GM23248 (cell line): Measurements from ENCODE around the gene RASGEF1C. TPM values are rescaled to one million over a fixed set of nuclear protein-coding genes. Genes with fewer than 3 reads are reported as not detected.

Experiments
- DNase-seq: peaks from one replicate; pipeline ENCODE4 v3.0.0-alpha.2; 2015
- H2AFZ ChIP-seq: fragments of 200-600 bp; sonication (generic); 2 replicates; pipeline ENCODE4 v1.6.1; 2016; ENCODE audit warnings: antibody characterized with exemption
- H3F3A ChIP-seq: fragments of 200-600 bp; sonication (generic); 2 replicates; pipeline ENCODE4 v1.6.1; 2016; ENCODE audit warnings: mild to moderate bottlenecking, antibody characterized with exemption, mixed run types; ENCODE audit not compliant: insufficient read depth
- H3K27ac ChIP-seq: fragments of 200-600 bp; sonication (generic); 2 replicates; pipeline ENCODE4 v1.5.1; 2016; ENCODE audit warnings: mild to moderate bottlenecking
- H3K27me3 ChIP-seq: fragments of 200-600 bp; sonication (generic); replicated peaks from 2 replicates; pipeline ENCODE4 v1.6.1; 2016; ENCODE audit warnings: mild to moderate bottlenecking; ENCODE audit not compliant: insufficient read depth
- H3K36me3 ChIP-seq: fragments of 200-600 bp; sonication (generic); 2 replicates; pipeline ENCODE4 v1.6.1; 2016; ENCODE audit warnings: low read depth, mild to moderate bottlenecking
- H3K4me1 ChIP-seq: fragments of 200-600 bp; sonication (generic); 2 replicates; pipeline ENCODE4 v1.6.1; 2016; ENCODE audit warnings: mild to moderate bottlenecking; ENCODE audit not compliant: insufficient read depth
- H3K4me2 ChIP-seq: fragments of 200-600 bp; sonication (generic); one replicate; pipeline ENCODE4 v1.6.1; 2016; ENCODE audit warnings: mild to moderate bottlenecking; ENCODE audit not compliant: unreplicated experiment
- H3K4me3 ChIP-seq: fragments of 200-600 bp; sonication (generic); 2 replicates; pipeline ENCODE4 v1.5.1; 2016; ENCODE audit warnings: mild to moderate bottlenecking
- H3K79me2 ChIP-seq: fragments of 200-600 bp; sonication (generic); 2 replicates; pipeline ENCODE4 v1.6.1; 2016; ENCODE audit warnings: mild to moderate bottlenecking; ENCODE audit not compliant: insufficient read depth
- H3K9ac ChIP-seq: fragments of 200-600 bp; sonication (generic); 2 replicates; pipeline ENCODE4 v1.6.1; 2016; ENCODE audit warnings: mild to moderate bottlenecking
- H3K9me2 ChIP-seq: fragments of 200-600 bp; sonication (generic); 2 replicates; pipeline ENCODE4 v1.6.1; 2016; ENCODE audit warnings: mixed run types, mild to moderate bottlenecking, moderate library complexity; ENCODE audit not compliant: insufficient read depth
- H3K9me3 ChIP-seq: fragments of 200-600 bp; sonication (generic); one replicate; pipeline ENCODE4 v1.6.1; 2017; ENCODE audit warnings: low read depth
- H4K20me1 ChIP-seq: fragments of 200-600 bp; sonication (generic); 2 replicates; pipeline ENCODE4 v1.6.0; 2016; ENCODE audit not compliant: insufficient read depth
- EZH2 ChIP-seq: fragments of 200-600 bp; sonication (generic); IDR thresholded peaks from 2 replicates; pipeline ENCODE4 v1.6.1; 2018; ENCODE audit warnings: antibody characterized with exemption, mild to moderate bottlenecking; ENCODE audit not compliant: insufficient read depth, poor library complexity, severe bottlenecking
- EZH2phosphoT487 ChIP-seq: fragments of 200-600 bp; sonication (generic); IDR thresholded peaks from 2 replicates; pipeline ENCODE4 v1.6.1; 2018; ENCODE audit warnings: antibody characterized with exemption, moderate library complexity, mild to moderate bottlenecking, low read depth; ENCODE audit not compliant: insufficient read depth
- WGBS, 2 experiments: methylation state at CpG; one replicate each; pipeline ENCODE4 v1.1.6; 2015 to 2017; ENCODE audit warnings: low lambda C conversion rate in 2 of 2, low coverage in 1 of 2; ENCODE audit errors: missing lambda C conversion rate in 2 of 2; 5-methylcytosine and 5-hydroxymethylcytosine counted together
- in situ Hi-C: fragments of 300-500 bp; cut with MboI; formaldehyde crosslinking; loops from 2 replicates; pipeline ENCODE4 v1.15.0; 2020
- polyA plus RNA-seq: library from polyadenylated mRNA; unstranded; fragments of >200 nt; fragmentation: Nextera tagmentation; extraction: Ambion mirVana; gene quantifications from 2 replicates; pipeline ENCODE4 v1.2.1, GENCODE V29; 2016
- total RNA-seq: library from RNA; depleted of rRNA; stranded (reverse); fragments of >200 nt; shearing (Covaris generic); gene quantifications from 2 replicates; pipeline ENCODE4 v1.2.3, GENCODE V29; 2014

Gene RASGEF1C
- total and polyA plus RNA-seq, 2 experiments from 2014 or later: not detected

GRCh38 chr5:180216646-180217171 is 7.7 kb upstream of the RASGEF1C start:
- no peaks in the 10 kb centered on the region for H3K9me3 ChIP-seq
- in situ Hi-C loops: no loop called here
- H3K27me3 ChIP-seq: no peaks in the 10 kb centered on the region
- H2AFZ ChIP-seq: no peak overlapping the region
- TF ChIP-seq EZH2phosphoT487: no peak
- H3K4me2 ChIP-seq: no peak overlapping the region
- no peak overlapping the region for H3K4me3 ChIP-seq
- WGBS, 2 experiments: 60 to 64% methylated on average over 15 of the region's 15 CpGs
- no peaks in the 10 kb centered on the region for H4K20me1 ChIP-seq
- H3K36me3 ChIP-seq: no peaks in the 10 kb centered on the region
- no peaks in the 10 kb centered on the region for H3K4me1 ChIP-seq
- no peak for DNase-seq
- no peak overlapping the region for H3K9ac ChIP-seq
- H3F3A ChIP-seq: no peaks in the 10 kb centered on the region
- no peak overlapping the region for H3K27ac ChIP-seq
- H3K79me2 ChIP-seq: no peaks in the 10 kb centered on the region
- H3K9me2 ChIP-seq: no peaks in the 10 kb centered on the region

- H3K9me3 ChIP-seq: no peaks in the 10 kb centered on the region
- 72 to 76% methylated on average over 34 of the region's 34 CpGs for WGBS, 2 experiments
- no peak overlapping the region for H3K4me2 ChIP-seq
- H3K36me3 ChIP-seq: no peaks in the 10 kb centered on the region
- no peaks in the 10 kb centered on the region for H3K4me1 ChIP-seq
- H3K4me3 ChIP-seq: no peak overlapping the region
- H2AFZ ChIP-seq: no peak overlapping the region
- no peak for DNase-seq
- TF ChIP-seq EZH2 (no peak), EZH2phosphoT487 (no peak)
- in situ Hi-C loops: no loop called here
- no peaks in the 10 kb centered on the region for H3F3A ChIP-seq
- no peaks in the 10 kb centered on the region for H3K79me2 ChIP-seq
- no peak overlapping the region for H3K27ac ChIP-seq
- no peaks in the 10 kb centered on the region for H3K27me3 ChIP-seq
- no peaks in the 10 kb centered on the region for H3K9me2 ChIP-seq
- no peak overlapping the region for H3K9ac ChIP-seq
- H4K20me1 ChIP-seq: no peaks in the 10 kb centered on the region
These were observed 7.0 kb upstream of the RASGEF1C start for GRCh38 chr5:180215783-180216630.

DNA sequence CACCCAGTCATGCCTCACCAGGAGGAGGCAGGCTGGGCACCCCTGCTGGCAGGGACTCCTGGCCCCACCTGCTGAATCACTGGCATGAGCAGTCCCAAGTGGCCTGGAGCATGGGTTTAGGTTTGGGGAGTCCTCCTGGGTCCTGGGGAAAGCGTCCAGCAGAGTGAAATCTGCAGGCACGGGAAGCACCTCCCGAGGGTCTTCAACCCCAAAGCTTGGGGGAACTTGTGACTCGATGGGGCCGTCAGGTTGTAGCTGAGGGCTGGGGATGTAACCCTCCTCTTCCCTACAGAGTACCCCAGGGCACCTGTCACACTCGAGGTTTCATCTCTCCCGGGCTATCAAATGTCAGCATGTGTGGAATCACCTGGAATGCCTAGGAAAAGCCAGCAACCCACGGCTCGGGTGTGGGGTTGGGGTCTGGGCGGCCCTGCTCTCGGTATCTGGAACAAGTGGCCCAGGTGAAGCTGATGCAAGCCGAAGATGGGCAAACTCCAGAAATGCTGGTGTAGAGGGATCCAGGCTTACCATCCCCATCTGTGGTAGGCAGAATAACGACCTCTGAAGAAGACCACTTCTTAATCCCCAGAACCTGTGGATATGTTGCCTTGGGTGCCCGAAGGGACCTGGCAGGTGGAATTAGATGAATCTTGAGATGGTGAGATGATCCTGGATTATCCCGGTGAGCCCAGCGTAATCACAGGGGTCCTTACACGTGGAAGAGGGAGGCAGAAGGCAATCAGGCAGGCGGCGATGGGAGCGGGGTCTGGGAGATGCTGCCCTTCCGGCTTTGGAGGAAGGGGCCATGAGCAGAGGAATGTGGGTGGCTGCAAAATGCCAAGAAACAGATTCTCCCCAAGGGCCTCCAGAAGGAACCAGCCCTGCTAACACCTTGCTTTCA is 6.1 kb upstream of the RASGEF1C start:
- H3F3A ChIP-seq: no peaks in the 10 kb centered on the region
- no peaks in the 10 kb centered on the region for H3K9me2 ChIP-seq
- H3K27me3 ChIP-seq: no peaks in the 10 kb centered on the region
- H3K27ac ChIP-seq: no peak overlapping the region
- no peak overlapping the region for H3K9ac ChIP-seq
- in situ Hi-C loops: no loop called here
- H3K36me3 ChIP-seq: no peaks in the 10 kb centered on the region
- H4K20me1 ChIP-seq: no peaks in the 10 kb centered on the region
- H3K4me2 ChIP-seq: no peak overlapping the region
- no peak for TF ChIP-seq EZH2
- no peak for TF ChIP-seq EZH2phosphoT487
- H3K79me2 ChIP-seq: no peaks in the 10 kb centered on the region
- no peak overlapping the region for H2AFZ ChIP-seq
- no peaks in the 10 kb centered on the region for H3K9me3 ChIP-seq
- DNase-seq: no peak
- 68 to 69% methylated on average over 20 to 21 of the region's 21 CpGs for WGBS, 2 experiments
- no peak overlapping the region for H3K4me3 ChIP-seq
- H3K4me1 ChIP-seq: no peaks in the 10 kb centered on the region

DNA sequence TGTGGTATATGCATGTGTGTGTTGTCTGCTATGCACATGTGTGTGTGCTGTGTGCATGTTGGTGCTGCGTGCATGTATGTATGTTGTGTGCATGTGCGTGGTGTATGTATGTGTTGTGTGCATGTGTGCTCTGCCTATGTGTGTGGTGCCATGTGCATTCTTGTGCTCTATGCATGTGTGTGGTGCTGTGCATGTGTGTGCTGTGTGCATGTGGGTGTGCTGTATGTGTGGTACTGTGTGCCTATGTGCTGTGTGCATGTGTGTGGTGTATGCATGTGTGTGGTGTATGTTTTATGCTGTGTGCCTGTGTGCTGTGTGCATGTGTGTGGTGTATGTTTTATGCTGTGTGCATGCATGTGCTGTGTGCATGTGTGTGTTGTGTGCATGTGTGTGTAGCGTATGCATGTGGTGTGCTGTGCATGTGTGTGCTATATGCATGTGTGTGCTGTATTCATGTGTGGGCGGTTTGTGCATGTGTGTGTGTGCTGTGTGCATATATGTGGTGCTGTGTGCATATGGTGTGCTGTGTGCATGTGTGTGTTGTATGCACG is 4.7 kb upstream of the RASGEF1C start:
- TF ChIP-seq EZH2phosphoT487 (no peak), EZH2 (no peak)
- H3K27me3 ChIP-seq: no peaks in the 10 kb centered on the region
- 80 to 85% methylated on average over 5 of the region's 5 CpGs for WGBS, 2 experiments
- H3K9me3 ChIP-seq: no peaks in the 10 kb centered on the region
- no peaks in the 10 kb centered on the region for H3K9me2 ChIP-seq
- H2AFZ ChIP-seq: no peak overlapping the region
- no peaks in the 10 kb centered on the region for H4K20me1 ChIP-seq
- no peak overlapping the region for H3K4me3 ChIP-seq
- no peak overlapping the region for H3K27ac ChIP-seq
- in situ Hi-C loops: no loop called here
- no peak for DNase-seq
- no peak overlapping the region for H3K9ac ChIP-seq
- no peaks in the 10 kb centered on the region for H3F3A ChIP-seq
- H3K79me2 ChIP-seq: no peaks in the 10 kb centered on the region
- H3K4me2 ChIP-seq: no peak overlapping the region
- H3K4me1 ChIP-seq: no peaks in the 10 kb centered on the region
- H3K36me3 ChIP-seq: no peaks in the 10 kb centered on the region
